HG03025 (cell line): ENCODE results near the gene VSIG4.
"Not testable (repeated sequence)": the region's sequence is repeated elsewhere in the genome, so short reads cannot be mapped to it uniquely, and the experiment has no call there.

Experiments
- ATAC-seq: cut with Tn5 transposase; IDR thresholded peaks from one replicate; pipeline ENCODE4 v1.9.1; 2021; ENCODE audit warnings: mild to moderate bottlenecking, moderate library complexity; ENCODE audit not compliant: unreplicated experiment, low FRiP score

The VSIG4 gene

DNA sequence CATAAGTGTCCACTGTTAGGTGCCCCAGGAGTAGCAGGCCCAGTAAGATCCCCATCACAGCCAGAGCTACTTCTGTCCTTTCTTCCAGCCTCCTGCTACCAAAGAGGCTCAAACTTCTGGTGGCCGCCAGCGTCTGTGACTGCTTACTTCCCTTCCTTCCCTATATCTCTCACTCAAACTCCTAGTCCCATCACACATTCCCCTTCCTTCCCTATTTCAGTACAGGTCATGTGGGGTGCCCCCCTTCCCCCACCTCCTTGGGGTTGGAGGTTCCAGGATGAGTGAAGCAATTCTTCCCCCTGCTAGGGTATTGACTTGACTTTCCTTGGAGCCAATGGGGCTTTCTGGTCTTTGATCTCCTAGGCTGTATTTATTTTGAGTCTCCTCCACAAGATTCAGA lies at the start of gene VSIG4:
Gene VSIG4, minus strand, starts transcription at position 137 of the 400 bp plus-strand sequence. Its CDS starts 82 bp downstream, at position 55.
- ATAC-seq, result no peak

- no peak for ATAC-seq
Observed at GRCh38 chrX:66076801-66077200, 36.9 kb upstream of the VSIG4 start.

DNA sequence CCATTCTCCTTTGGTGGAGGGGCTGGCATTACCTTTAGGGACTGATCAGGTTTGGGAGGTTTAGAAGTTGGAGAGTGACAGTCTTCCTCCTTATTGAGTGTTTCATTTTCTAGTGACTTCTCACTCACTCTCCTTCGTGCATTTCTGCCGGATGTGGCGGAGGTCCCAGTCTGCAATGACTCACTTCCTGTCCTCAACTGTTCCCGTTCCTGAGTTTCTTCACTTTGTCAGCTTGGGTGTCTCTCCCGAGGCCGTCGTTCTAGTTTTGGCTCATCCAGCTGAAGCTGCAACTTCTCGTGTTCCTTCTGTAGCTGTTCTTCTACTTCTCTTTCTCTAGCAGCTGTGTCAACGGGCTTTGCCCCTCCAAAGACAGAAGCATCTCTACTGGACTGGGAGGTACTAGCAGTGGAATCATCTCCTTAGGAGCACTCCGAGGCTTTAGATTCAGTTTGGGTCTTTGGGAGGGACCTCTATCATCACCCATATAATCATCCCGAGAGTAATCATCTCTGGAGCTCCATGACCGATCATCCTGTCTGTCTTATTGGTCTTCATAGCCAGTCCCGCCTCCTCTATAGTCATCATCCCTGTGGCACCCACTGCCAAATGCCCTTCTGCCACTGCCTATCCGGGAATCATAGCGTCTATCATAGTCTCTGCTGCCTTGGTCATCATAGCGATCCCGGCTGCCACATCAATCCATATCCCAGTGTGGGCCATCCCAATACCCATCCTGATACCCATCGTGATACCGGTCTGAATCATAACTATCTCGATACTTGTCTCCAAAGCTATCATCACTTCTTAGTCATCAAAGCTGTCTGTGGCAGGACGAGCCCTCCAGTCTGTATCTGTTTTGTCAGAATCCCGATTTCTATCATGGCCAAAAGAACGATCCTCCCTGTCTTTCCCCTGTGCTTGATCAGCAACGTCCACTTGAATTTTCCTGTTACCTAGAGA lies 35.3 kb upstream of the VSIG4 start:
- no peak for ATAC-seq

- ATAC-seq, result no peak
Observed at GRCh38 chrX:66071126-66071525, 31.2 kb upstream of the VSIG4 start.

DNA sequence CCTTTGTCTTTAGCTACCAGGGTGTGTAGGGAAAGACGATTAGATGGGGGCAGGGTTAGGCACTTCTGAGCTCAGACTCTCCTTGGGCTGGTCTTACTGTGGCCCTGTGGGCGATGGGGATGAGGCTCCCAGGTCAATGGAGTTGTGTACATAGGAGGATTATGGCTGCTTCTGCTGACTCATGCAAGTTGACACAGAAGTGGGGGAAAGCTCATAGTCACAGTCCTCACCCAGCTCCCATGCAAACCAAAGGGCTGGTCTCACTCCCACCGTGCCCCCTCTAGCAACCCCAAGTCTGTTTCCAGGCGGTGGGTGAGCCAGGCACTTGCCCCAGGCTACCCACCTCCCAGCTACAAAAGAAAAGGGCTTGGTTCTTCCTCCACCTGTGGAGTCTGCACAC lies 24.4 kb upstream of the VSIG4 start:
- no peak for ATAC-seq

DNA sequence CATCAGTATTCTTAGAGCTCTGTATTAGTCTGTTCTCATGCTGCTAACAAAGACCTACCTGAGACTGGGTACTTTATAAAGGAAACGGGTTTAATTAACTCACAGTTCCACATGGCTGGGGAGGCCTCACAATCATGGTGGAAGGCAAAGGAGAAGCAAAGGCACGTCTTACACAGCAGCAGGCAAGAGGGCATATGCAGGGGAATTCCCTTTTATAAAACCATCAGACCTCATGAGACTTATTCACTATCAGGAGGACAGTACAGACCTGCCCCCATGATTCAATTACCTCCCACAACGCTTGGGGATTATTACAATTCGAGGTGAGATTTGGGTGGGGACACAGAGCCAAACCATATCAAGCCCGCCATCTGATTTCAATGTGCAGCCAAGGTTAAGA lies 17.1 kb upstream of the VSIG4 start:
- ATAC-seq, result not testable (repeated sequence)

- no peak for ATAC-seq
Observed at GRCh38 chrX:66054978-66055377, 15.1 kb upstream of the VSIG4 start.

DNA sequence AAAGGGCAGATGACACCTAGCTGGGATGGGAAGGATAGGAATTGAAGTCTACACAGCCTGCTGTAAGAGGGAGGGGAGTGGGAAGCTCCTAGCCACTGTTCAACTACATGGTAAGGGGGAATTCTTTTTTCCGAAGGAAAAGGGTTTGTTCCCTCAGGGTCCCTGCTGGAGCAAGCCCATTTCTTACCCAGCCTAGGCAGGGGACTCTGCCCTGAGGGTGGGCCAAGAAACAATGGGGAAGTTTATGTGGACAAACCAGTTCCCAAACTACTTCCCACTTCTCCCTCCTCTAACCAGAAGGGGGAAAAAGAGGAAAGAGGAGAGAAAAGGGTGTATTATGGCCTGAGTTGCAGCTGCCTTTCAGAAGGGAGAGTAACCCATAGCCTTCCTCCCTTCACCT lies 13.5 kb upstream of the VSIG4 start:
- no peak for ATAC-seq

DNA sequence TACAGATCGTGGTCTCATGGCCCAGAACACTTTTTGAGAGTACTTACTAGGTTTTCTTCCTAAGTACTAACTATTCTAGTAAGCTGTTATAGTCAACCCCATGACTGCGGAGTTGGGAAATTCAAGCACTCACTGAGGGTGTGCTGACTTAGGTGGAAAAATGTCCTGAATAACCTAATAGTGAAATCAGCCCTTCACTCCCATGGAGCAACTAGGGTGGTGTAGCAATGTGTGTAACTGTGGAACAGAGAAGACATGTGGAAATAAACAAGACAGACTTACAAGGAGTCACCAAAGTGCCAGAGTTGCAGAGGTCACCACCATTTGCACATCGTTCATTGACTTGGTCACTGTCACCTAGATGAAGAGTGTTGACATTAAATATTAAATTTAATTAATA lies 12.1 kb upstream of the VSIG4 start:
- no peak for ATAC-seq

GRCh38 chrX:66050140-66050569 lies 10.3 kb upstream of the VSIG4 start:
- ATAC-seq, result no peak

DNA sequence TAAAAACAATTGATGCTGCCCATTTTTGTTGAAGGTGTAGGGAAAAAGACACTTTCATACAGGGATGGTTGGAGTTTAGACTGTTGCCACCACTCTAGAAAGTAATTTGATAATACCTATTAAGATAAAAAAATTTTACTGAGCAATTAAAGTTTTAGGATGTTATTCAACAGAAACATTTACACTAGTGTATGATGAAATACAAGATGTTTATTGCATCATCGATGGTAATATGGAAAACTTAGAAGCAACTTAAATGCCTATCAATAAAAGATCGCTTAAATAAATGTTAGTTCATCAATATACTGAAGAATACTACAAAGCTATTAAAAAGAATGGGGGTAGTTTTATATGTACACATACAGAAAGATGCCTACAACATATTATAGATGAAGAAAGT lies 9.2 kb upstream of the VSIG4 start:
- no peak for ATAC-seq

DNA sequence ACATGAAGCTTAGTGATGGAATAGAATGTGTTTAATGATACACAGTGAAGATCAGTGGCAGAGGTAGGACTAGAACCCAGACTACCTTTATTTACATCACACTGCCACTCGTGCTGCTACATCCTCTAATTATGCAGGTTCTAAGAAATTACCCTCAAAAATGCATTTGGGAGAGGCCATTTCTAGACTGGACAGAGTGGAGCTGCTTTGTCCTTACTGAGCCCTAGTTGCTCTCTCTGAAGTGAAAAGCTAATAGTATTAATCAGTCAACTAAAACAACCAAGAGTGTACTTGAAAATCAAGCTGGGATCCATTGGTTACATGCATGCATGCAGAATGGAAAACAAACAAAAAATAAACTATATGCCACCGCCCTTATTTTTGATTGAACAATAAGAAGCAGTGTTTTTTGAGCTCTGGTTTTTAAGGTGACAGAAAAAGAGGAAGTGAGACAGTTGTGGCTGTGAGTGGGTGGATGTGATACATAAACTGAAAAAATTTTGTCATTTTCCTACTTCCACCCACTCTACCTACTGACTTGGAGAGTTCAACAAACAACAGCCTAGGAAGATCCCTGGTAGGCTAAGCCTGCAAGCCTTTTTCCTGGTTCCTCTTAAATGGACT lies 6.8 kb upstream of the VSIG4 start:
- peak; percentile 81 for ATAC-seq

DNA sequence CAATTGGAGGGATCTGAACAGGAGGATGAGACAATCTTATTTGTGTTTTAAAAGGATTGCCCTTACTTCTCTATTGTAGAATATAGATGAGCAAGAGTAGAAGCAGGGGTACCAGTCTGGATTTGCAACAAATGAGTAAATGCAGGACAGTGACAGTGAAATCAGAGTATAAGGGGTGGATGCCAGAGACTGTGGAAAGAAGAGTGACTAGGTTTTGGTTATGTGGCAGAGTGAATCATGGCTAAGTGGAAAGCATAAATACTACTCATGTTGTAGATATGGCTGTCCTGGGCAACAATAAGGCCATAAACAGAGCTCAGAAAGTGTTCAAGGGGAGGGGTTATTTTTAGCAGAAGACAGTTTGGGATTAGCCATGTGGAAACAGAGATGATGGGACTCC lies 6.0 kb upstream of the VSIG4 start:
- ATAC-seq, result no peak

DNA sequence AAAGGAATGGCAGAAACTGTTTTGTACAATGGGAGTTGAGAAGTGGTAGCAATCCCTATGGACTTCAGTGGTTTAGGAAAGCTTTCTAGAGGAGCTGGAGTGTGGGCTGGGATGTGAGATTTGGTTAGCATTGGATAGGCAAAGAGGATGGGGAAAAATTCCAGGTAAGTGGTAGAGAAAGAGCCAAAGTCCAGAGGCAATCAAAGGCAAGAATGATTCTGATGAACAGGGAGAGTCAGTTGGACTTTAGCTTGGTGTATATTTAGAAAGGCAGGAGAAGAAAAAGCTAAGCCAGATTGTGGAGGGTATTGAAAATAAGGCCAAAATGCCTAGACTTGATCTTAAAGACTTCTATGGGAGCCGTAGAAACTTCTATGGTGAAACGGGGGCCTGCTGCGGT lies 3.7 kb upstream of the VSIG4 start:
- ATAC-seq, result no peak

DNA sequence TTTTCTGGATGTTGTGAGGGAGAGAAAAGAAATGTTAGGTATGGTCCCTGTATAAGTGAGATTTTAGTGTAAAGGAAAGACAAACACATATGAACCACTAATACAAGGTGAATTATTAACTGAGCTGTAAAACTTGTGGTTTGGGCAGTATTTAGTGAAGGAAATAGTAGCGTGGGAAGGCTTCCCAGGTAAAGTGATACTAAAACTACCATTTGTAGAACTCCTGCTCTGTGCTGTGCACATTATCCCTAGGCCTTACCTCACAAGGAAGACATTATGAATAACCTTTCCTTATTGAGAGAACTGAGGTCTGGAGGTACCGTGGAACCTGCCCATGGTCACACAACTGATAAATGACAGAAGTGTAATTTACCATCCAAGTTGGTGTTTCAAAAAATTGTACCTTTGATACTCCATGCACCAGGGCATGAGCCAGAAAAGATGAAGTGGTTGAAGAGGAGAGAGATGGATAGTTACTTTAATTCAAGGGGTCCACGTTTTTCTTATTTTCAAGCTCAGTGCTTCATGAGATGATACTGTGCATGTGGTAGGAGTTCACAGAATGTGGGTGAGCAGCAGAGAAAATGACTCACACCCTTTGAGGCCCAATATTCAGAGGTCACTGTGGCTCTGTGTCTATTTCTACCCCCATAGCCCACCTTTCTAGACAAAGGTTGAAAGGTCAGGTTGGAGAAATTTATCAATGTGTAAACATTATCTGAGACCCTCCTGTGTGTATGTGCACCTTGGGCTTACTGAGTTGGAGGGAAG lies 2.6 kb upstream of the VSIG4 start:
- peak; percentile 45 for ATAC-seq

DNA sequence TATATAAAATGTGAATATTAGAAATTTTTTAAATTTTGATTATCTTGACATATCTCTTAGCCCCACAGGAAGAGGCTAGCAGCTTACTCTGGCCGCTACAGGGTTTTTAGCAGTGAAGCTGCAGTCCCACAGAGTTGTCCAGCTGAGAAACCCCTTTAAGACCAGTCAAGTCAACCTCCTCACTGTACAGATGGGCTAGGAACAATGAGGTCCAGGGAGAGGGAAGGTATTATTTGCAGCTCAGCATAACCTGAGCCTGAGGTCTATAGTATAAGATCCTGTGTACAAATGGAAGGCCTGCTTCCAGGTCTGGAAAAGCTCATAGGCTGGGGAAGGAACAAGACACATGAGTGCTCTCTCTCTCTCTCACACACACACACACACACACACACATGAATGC lies 1.8 kb downstream of the VSIG4 start:
- no peak for ATAC-seq

DNA sequence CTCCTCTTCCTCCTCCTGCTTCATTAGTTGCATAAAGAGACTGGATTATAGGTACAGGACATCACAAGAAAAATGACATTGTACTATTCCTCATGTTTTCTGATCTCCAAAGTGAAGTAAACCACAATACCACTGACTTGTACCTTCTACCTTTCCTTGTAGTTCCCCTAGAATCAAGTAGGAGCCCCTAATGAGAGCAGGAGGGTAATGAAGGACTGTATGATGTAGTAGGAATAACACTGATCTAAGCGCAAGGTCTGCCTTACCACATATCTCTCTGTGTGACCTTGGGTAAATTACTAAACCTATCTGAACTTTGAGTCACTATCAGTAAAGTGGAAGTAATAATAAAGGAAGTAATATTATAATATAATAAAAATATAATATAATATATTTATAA lies 3.6 kb downstream of the VSIG4 start:
- ATAC-seq, result no peak

DNA sequence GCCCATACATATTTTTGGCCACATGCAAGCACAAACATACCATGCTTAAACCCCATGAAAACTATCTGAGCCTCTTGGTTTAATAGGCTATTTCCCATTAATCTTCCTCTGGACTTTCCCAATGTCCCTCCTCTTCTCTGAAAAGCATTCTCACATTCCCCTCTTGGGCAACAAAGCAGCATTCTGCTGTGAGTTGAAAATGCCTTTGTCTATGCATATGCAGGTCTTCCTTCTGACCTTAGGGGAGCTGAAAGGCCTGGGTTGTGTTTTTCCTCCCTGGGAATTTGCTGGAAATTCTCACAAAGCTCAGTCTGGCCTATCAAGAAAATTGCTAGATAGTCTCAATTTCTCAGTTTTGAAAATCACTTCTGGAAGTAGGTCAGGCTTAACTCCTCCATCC lies 4.2 kb downstream of the VSIG4 start:
- no peak for ATAC-seq

DNA sequence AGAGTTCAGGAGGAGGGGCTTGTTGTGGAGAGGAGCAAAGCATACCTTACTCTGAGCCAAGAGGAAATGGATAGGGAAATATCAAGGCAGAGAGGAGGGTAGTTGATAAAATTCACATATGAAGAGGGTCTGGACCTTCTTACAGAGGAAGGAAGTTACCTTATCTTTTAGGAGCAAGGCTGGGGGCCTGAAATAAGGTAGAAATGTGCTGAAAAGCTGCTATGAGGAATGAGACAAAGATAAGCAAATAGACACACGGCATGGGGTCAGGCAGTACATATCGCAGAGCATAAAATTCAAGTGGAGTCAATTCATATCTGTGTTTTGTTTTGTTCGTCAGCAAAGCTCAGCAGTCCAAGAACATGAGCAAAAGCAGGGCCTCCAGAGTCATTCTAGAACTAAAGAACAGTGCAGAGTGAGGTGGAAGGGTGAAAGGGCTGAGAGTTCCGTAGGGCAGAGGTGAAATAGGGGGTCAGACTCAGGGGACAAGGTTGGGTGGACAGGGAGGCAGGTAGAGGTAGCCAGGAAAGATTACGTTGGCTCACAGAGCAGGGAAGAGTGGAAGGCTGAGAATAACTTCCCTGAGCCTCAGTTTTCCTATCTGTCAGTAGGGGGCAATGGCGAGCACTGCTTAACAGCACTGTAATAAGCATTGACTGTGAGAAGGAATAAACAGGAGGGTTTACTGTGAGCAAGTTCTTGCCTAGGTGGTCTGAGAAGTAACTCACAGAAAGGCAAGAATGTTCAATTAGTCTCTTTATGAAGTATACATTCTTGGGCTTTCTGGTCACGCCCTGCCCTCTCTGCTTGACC lies 9.2 kb downstream of the VSIG4 start:
- ATAC-seq, result peak; percentile 77

DNA sequence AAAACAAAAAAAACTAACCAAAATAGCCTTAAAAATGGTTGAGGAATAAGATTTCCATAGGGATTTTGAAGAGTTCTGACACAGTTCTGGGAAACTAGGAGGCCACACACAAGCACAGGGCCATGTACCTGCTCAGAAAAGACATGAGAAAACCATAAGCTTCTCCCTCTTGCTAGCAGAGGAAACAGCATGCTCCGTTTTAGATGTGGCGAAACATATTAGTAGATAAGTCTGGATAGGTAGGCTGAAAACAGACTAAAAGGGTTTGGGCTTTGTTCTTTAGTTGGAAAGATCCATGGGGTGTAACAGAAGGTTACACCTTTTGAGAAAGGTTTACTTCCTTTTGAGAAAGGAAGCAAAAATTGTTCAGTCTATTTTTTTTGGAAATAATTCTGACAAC lies 10.9 kb downstream of the VSIG4 start:
- no peak for ATAC-seq
